Neural cell (in vitro differentiated cells): Measurements from ENCODE around the gene PPHLN1. TPM values are rescaled to one million over a fixed set of nuclear protein-coding genes. Genes with fewer than 3 reads are reported as not detected.
"Not testable (repeated sequence)": the region's sequence is repeated elsewhere in the genome, so short reads cannot be mapped to it uniquely, and the experiment has no call there.

ENCODE experiments used
- H2AFZ ChIP-seq: fragments of 200-600, 300-800 bp; sonication (generic), shearing (Covaris generic); 2 replicates; pipeline ENCODE4 v1.6.0; 2014; ENCODE audit warnings: low read depth, mild to moderate bottlenecking, antibody characterized with exemption, low read length, moderate library complexity
- H3F3A ChIP-seq: fragments of 200-600 bp; shearing (Covaris generic); 2 replicates; pipeline ENCODE4 v1.6.1; 2016; ENCODE audit warnings: mild to moderate bottlenecking, moderate library complexity, mixed read lengths, antibody characterized with exemption, low read length; ENCODE audit not compliant: insufficient read depth, poor library complexity, severe bottlenecking
- H3K27ac ChIP-seq: fragments of 200-600, 300-800 bp; sonication (generic), shearing (Covaris generic); 2 replicates; pipeline ENCODE4 v1.5.1; 2014; ENCODE audit warnings: mild to moderate bottlenecking, low read length, moderate library complexity
- H3K27me3 ChIP-seq: fragments of 300-800, 200-600 bp; sonication (generic), shearing (Covaris generic); 2 replicates; pipeline ENCODE4 v1.6.0; 2014; ENCODE audit warnings: mild to moderate bottlenecking, low read depth, low read length, moderate library complexity; ENCODE audit not compliant: insufficient read depth
- H3K36me3 ChIP-seq: fragments of 300-800, 200-600 bp; sonication (generic), shearing (Covaris generic); 2 replicates; pipeline ENCODE4 v1.5.1; 2014; ENCODE audit warnings: mild to moderate bottlenecking, antibody characterized with exemption, low read length, moderate library complexity; ENCODE audit not compliant: insufficient read depth
- H3K4me2 ChIP-seq: fragments of 300-800, 200-600 bp; sonication (generic), shearing (Covaris generic); 2 replicates; pipeline ENCODE4 v1.6.0; 2014; ENCODE audit warnings: mild to moderate bottlenecking, low read length
- H3K4me3 ChIP-seq: fragments of 300-800, 200-600 bp; sonication (generic), shearing (Covaris generic); 2 replicates; pipeline ENCODE4 v1.5.1; 2014; ENCODE audit warnings: mild to moderate bottlenecking, low read length, moderate library complexity
- H3K79me2 ChIP-seq: fragments of 200-600 bp; shearing (Covaris generic); replicated peaks from 2 replicates; pipeline ENCODE4 v1.6.0; 2014; ENCODE audit warnings: mild to moderate bottlenecking, low read length, moderate library complexity; ENCODE audit not compliant: insufficient read depth
- H3K9ac ChIP-seq: fragments of 300-800, 200-600 bp; sonication (generic), shearing (Covaris generic); 2 replicates; pipeline ENCODE4 v1.6.1; 2016; ENCODE audit warnings: mild to moderate bottlenecking, low read length, mixed read lengths
- H3K9me2 ChIP-seq: fragments of 200-600 bp; shearing (Covaris generic); 2 replicates; pipeline ENCODE4 v1.6.1; 2016; ENCODE audit warnings: mild to moderate bottlenecking, low read length, mixed read lengths; ENCODE audit not compliant: insufficient read depth
- H3K9me3 ChIP-seq: fragments of 200-600, 300-800 bp; sonication (generic), shearing (Covaris generic); 2 replicates; pipeline ENCODE4 v1.6.1; 2016; ENCODE audit warnings: mild to moderate bottlenecking, mixed run types, low read length, moderate library complexity, mixed read lengths
- H4K20me1 ChIP-seq: fragments of 200-600 bp; shearing (Covaris generic); 2 replicates; pipeline ENCODE4 v1.6.1; 2016; ENCODE audit warnings: mild to moderate bottlenecking, mixed run types; ENCODE audit not compliant: insufficient read depth
- EP300 ChIP-seq: fragments of 450-650 bp; conservative IDR thresholded peaks from 2 replicates; pipeline ENCODE4 v1.6.1; 2014; ENCODE audit warnings: antibody characterized with exemption, mild to moderate bottlenecking, moderate library complexity; ENCODE audit not compliant: poor library complexity, severe bottlenecking
- EZH2 ChIP-seq: fragments of 200-600, 300-800 bp; shearing (Covaris generic), sonication (generic); IDR thresholded peaks from 2 replicates; pipeline ENCODE4 v1.6.1; 2014; ENCODE audit warnings: antibody characterized with exemption, low read length, borderline replicate concordance, mild to moderate bottlenecking; ENCODE audit not compliant: insufficient read depth, poor library complexity, severe bottlenecking
- MXI1 ChIP-seq: fragments of 450-650 bp; conservative IDR thresholded peaks from 2 replicates; pipeline ENCODE4 v1.6.1; 2014; ENCODE audit warnings: antibody characterized with exemption, mild to moderate bottlenecking; ENCODE audit not compliant: poor library complexity, severe bottlenecking
- POLR2AphosphoS5 ChIP-seq: IDR thresholded peaks from 2 replicates; pipeline ENCODE4 v1.6.1; 2012
- RAD21 ChIP-seq: fragments of 450-650 bp; conservative IDR thresholded peaks from 2 replicates; pipeline ENCODE4 v1.6.1; 2014; ENCODE audit warnings: antibody characterized with exemption, mild to moderate bottlenecking, moderate library complexity
- SMC3 ChIP-seq: fragments of 450-650 bp; conservative IDR thresholded peaks from 2 replicates; pipeline ENCODE4 v1.6.1; 2014; ENCODE audit warnings: antibody characterized with exemption, mild to moderate bottlenecking, moderate library complexity; ENCODE audit not compliant: poor library complexity
- TAF1 ChIP-seq: IDR thresholded peaks from 2 replicates; pipeline ENCODE4 v1.6.1; 2012; ENCODE audit warnings: low read depth
- polyA plus RNA-seq: library from polyadenylated mRNA; depleted of rRNA; stranded (reverse); fragments of >200 nt; gene quantifications from 2 replicates; pipeline ENCODE4 v1.2.3, GENCODE V29; 2014
- TF ChIP-seq, protein P1 (sequence below): fragments of 450-650 bp; IDR thresholded peaks from 2 replicates; pipeline ENCODE4 v1.5.1; 2014; ENCODE audit warnings: antibody characterized with exemption, mild to moderate bottlenecking, moderate library complexity; ENCODE audit not compliant: poor library complexity, severe bottlenecking
- TF ChIP-seq, protein P2 (sequence below): IDR thresholded peaks from 2 replicates; pipeline ENCODE4 v1.6.1; 2012; ENCODE audit warnings: borderline replicate concordance

PPHLN1 gene
- polyA plus RNA-seq, 1 donor from 2014 or later, result 192 TPM

DNA sequence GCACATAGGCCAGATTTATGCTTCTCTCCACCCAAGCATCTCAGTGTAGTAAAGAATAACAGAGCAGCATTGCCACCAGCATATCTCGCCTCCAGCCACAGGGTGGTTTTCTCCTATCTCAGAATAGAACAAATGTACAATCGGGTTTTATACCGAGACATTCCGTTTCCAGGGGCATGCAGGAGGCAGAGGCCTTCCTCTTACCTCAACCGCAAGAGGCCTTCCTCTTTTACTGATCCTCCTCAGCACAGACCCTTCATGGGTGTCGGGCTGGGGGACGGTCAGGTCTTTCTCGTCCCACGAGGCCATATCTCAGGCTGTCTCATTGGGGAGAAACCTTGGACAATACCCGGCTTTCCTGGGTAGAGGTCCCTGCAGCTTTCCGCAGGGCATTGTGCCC is 4.1 kb downstream of the PPHLN1 start:
- not testable (repeated sequence) for H3K9me2 ChIP-seq, H4K20me1 ChIP-seq, H3K4me3 ChIP-seq, H3F3A ChIP-seq, H2AFZ ChIP-seq, H3K27ac ChIP-seq, H3K27me3 ChIP-seq, H3K4me2 ChIP-seq, H3K9ac ChIP-seq, H3K36me3 ChIP-seq, H3K9me3 ChIP-seq
- peaks cover 83% of the 10 kb centered on the region for H3K79me2 ChIP-seq

DNA sequence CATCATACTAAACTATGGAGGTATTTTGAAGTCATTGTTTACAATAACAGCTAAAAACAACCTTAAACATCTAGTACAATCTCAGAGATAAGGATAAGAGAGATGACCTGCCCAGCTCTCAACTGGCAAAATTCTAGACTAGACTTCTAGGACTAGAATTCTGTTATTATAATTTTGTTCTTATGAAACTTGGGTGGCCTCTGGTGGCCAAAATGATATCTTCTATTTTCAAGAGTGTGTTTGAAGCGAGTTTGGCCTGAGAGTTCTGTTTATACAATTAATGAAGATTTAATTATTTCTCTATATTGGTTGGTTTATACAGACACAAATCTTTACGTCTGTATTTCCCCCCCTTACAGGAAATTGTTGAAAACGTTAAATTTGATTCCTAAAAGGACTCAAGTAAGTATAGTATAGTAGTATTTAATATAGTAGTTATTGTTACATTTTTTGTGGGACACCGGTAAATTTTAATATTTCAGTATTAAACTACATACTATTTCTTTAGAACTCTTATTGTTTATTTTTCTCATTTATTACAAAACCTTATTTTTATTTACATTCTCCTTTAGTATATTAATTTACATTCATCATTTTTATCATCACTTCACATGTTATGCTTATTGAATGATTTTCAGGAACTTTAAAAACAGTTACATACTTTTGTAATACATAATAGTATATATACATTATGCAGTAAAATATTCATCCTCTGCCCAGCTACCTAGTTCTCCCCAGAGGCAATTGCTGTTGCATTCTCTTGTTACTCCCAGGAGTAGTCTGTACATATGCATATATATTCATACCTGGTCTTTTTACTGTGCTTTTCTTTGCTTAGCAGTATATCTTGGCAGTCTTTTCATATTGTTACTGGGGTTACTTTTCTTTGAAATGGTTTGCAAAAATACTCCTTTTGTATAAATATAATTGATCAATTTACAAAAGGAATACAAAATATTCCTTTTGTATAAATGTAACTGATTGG is 6.6 kb downstream of the PPHLN1 start:
- Histone ChIP-seq H3K27me3 (no peaks in the 10 kb centered on the region), H4K20me1 (no peaks in the 10 kb centered on the region)
- TF ChIP-seq TAF1 (no peak), EZH2 (no peak), POLR2AphosphoS5 (no peak), MXI1 (no peak), EP300 (no peak), RAD21 (peak; percentile 76), SMC3 (peak; percentile 79)
- TF ChIP-seq, protein P1, sequence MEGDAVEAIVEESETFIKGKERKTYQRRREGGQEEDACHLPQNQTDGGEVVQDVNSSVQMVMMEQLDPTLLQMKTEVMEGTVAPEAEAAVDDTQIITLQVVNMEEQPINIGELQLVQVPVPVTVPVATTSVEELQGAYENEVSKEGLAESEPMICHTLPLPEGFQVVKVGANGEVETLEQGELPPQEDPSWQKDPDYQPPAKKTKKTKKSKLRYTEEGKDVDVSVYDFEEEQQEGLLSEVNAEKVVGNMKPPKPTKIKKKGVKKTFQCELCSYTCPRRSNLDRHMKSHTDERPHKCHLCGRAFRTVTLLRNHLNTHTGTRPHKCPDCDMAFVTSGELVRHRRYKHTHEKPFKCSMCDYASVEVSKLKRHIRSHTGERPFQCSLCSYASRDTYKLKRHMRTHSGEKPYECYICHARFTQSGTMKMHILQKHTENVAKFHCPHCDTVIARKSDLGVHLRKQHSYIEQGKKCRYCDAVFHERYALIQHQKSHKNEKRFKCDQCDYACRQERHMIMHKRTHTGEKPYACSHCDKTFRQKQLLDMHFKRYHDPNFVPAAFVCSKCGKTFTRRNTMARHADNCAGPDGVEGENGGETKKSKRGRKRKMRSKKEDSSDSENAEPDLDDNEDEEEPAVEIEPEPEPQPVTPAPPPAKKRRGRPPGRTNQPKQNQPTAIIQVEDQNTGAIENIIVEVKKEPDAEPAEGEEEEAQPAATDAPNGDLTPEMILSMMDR, result peak; percentile 70
- TF ChIP-seq, protein P2, sequence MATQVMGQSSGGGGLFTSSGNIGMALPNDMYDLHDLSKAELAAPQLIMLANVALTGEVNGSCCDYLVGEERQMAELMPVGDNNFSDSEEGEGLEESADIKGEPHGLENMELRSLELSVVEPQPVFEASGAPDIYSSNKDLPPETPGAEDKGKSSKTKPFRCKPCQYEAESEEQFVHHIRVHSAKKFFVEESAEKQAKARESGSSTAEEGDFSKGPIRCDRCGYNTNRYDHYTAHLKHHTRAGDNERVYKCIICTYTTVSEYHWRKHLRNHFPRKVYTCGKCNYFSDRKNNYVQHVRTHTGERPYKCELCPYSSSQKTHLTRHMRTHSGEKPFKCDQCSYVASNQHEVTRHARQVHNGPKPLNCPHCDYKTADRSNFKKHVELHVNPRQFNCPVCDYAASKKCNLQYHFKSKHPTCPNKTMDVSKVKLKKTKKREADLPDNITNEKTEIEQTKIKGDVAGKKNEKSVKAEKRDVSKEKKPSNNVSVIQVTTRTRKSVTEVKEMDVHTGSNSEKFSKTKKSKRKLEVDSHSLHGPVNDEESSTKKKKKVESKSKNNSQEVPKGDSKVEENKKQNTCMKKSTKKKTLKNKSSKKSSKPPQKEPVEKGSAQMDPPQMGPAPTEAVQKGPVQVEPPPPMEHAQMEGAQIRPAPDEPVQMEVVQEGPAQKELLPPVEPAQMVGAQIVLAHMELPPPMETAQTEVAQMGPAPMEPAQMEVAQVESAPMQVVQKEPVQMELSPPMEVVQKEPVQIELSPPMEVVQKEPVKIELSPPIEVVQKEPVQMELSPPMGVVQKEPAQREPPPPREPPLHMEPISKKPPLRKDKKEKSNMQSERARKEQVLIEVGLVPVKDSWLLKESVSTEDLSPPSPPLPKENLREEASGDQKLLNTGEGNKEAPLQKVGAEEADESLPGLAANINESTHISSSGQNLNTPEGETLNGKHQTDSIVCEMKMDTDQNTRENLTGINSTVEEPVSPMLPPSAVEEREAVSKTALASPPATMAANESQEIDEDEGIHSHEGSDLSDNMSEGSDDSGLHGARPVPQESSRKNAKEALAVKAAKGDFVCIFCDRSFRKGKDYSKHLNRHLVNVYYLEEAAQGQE, result no peak

More for the DNA sequence above, 6.6 kb downstream of the PPHLN1 start:
- Histone ChIP-seq H3K27ac (no peak overlapping the region), H3F3A (no peaks in the 10 kb centered on the region), H3K79me2 (peaks cover 66% of the 10 kb centered on the region), H3K4me2 (no peak overlapping the region), H3K4me3 (no peak overlapping the region), H3K36me3 (peaks cover 7% of the 10 kb centered on the region), H3K9me3 (no peaks in the 10 kb centered on the region), H3K9ac (no peak overlapping the region), H2AFZ (no peak overlapping the region), H3K9me2 (no peaks in the 10 kb centered on the region)
